Measurements from ENCODE around the gene NEXMIF. TPM values are rescaled to one million over a fixed set of nuclear protein-coding genes. Genes with fewer than 3 reads are reported as not detected.

The NEXMIF gene
- total RNA-seq, 1 experiment from 2014 or later: not detected

DNA sequence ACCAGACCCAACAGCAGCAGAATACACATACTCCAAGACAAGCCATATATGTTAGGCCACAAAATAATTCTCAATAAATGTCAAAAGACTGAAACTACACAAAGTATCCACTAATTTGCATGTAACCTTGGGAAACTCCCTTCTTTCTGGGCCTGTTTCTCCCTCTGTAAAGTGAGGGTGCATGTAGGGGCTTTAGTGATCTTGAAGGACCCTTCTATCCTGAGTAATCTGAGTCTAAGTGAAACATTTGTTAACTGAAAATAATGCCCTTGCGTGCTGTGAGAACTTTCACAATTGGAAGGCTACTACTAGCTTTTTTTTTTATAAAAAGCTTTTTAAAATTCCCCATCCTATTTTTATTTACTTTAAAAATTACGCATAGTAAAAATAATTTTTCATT lies 125.2 kb downstream of the NEXMIF start:
- Histone ChIP-seq H3K4me1 (ENCODE audit: control insufficient read depth, insufficient read depth, low read length) (no peaks in the 10 kb centered on the region), H3K4me3 (ENCODE audit: low read depth in 2 of 2, low read length in 2 of 2) (no peak overlapping the region), H3K27me3 (ENCODE audit: control insufficient read depth, insufficient read depth, low read length) (no peaks in the 10 kb centered on the region), H3K9me3 (ENCODE audit: control insufficient read depth, insufficient read depth, low read depth, low read length) (no peaks in the 10 kb centered on the region), H3K27ac (ENCODE audit: low read length) (no peak overlapping the region), H3K36me3 (ENCODE audit: control insufficient read depth, insufficient read depth, low read length) (no peaks in the 10 kb centered on the region)
- no TSS peak for BruUV-seq (replicated peaks)
- intact Hi-C loops (cut with micrococcal nuclease; ENCODE audit: unreplicated experiment): no loop called here
- no peak for DNase-seq (ENCODE audit: low read depth, low spot score)
- TF ChIP-seq, protein P1, sequence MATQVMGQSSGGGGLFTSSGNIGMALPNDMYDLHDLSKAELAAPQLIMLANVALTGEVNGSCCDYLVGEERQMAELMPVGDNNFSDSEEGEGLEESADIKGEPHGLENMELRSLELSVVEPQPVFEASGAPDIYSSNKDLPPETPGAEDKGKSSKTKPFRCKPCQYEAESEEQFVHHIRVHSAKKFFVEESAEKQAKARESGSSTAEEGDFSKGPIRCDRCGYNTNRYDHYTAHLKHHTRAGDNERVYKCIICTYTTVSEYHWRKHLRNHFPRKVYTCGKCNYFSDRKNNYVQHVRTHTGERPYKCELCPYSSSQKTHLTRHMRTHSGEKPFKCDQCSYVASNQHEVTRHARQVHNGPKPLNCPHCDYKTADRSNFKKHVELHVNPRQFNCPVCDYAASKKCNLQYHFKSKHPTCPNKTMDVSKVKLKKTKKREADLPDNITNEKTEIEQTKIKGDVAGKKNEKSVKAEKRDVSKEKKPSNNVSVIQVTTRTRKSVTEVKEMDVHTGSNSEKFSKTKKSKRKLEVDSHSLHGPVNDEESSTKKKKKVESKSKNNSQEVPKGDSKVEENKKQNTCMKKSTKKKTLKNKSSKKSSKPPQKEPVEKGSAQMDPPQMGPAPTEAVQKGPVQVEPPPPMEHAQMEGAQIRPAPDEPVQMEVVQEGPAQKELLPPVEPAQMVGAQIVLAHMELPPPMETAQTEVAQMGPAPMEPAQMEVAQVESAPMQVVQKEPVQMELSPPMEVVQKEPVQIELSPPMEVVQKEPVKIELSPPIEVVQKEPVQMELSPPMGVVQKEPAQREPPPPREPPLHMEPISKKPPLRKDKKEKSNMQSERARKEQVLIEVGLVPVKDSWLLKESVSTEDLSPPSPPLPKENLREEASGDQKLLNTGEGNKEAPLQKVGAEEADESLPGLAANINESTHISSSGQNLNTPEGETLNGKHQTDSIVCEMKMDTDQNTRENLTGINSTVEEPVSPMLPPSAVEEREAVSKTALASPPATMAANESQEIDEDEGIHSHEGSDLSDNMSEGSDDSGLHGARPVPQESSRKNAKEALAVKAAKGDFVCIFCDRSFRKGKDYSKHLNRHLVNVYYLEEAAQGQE (IDR thresholded peaks at IDR 0.05; ENCODE audit: insufficient read depth in 1 of 2, low read depth in 2 of 2, low read length in 1 of 2): no peak
- TF ChIP-seq, protein P2, sequence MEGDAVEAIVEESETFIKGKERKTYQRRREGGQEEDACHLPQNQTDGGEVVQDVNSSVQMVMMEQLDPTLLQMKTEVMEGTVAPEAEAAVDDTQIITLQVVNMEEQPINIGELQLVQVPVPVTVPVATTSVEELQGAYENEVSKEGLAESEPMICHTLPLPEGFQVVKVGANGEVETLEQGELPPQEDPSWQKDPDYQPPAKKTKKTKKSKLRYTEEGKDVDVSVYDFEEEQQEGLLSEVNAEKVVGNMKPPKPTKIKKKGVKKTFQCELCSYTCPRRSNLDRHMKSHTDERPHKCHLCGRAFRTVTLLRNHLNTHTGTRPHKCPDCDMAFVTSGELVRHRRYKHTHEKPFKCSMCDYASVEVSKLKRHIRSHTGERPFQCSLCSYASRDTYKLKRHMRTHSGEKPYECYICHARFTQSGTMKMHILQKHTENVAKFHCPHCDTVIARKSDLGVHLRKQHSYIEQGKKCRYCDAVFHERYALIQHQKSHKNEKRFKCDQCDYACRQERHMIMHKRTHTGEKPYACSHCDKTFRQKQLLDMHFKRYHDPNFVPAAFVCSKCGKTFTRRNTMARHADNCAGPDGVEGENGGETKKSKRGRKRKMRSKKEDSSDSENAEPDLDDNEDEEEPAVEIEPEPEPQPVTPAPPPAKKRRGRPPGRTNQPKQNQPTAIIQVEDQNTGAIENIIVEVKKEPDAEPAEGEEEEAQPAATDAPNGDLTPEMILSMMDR (IDR thresholded peaks at IDR 0.05): no peak
- TF ChIP-seq SIN3A (IDR thresholded peaks at IDR 0.05; ENCODE audit: borderline replicate concordance, insufficient read depth, low read depth, low read length) (no peak), POLR2AphosphoS5 (IDR thresholded peaks at IDR 0.05; ENCODE audit: low read depth, low read length) (no peak), TCF7L2 (IDR thresholded peaks at IDR 0.05; ENCODE audit: low read depth, low read length) (no peak)
- no peak for ATAC-seq
- in situ Hi-C loops (cut with HindIII; ENCODE audit: low pct_unique_long_range_greater_than_20kb, low sequenced_read_pairs): no loop called here
- CTCF ChIA-PET: no interaction called here
- POLR2A ChIA-PET: no interaction called here

DNA sequence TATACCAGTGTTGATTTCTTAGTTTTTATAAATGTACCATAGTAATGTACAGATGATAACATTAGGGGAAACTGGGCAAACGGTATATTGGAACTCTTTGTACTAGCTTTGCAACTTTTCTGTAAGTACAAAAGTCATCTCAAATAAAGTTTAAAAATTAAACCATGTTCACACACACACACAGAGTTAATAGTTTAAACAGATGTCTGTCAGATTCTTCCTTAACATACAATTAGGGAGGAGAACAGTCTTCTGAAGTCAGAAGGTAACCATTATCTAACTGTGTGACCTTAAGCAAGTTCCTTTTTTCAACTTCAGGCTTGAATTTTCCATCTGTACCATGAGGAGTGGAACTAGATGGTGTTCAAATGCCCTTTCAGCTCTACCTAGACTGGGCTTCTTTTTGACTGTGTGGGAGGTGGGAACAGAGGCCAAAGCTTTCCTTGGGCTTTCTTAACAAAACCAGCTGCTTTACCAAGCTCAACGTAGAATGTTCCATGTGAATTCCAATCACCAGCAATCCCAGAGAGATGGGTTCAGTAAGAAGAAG lies 127.8 kb downstream of the NEXMIF start:
- no peaks in the 10 kb centered on the region for H3K36me3 ChIP-seq (ENCODE audit: control insufficient read depth, insufficient read depth, low read length)
- in situ Hi-C loops (cut with HindIII; ENCODE audit: low pct_unique_long_range_greater_than_20kb, low sequenced_read_pairs): no loop called here
- H3K27ac ChIP-seq (ENCODE audit: low read length): no peak overlapping the region
- no peak overlapping the region for H3K4me3 ChIP-seq (ENCODE audit: low read depth in 2 of 2, low read length in 2 of 2)
- no peak for DNase-seq (ENCODE audit: low read depth, low spot score)
- ATAC-seq: no peak
- no peaks in the 10 kb centered on the region for H3K27me3 ChIP-seq (ENCODE audit: control insufficient read depth, insufficient read depth, low read length)
- no peaks in the 10 kb centered on the region for H3K4me1 ChIP-seq (ENCODE audit: control insufficient read depth, insufficient read depth, low read length)
- BruUV-seq (replicated peaks): no TSS peak
- ChIA-PET CTCF (no interaction called here), POLR2A (no interaction called here)
- intact Hi-C loops (cut with micrococcal nuclease; ENCODE audit: unreplicated experiment): no loop called here
- TF ChIP-seq SIN3A (IDR thresholded peaks at IDR 0.05; ENCODE audit: borderline replicate concordance, insufficient read depth, low read depth, low read length) (no peak), TCF7L2 (IDR thresholded peaks at IDR 0.05; ENCODE audit: low read depth, low read length) (no peak)
- no peaks in the 10 kb centered on the region for H3K9me3 ChIP-seq (ENCODE audit: control insufficient read depth, insufficient read depth, low read depth, low read length)

DNA sequence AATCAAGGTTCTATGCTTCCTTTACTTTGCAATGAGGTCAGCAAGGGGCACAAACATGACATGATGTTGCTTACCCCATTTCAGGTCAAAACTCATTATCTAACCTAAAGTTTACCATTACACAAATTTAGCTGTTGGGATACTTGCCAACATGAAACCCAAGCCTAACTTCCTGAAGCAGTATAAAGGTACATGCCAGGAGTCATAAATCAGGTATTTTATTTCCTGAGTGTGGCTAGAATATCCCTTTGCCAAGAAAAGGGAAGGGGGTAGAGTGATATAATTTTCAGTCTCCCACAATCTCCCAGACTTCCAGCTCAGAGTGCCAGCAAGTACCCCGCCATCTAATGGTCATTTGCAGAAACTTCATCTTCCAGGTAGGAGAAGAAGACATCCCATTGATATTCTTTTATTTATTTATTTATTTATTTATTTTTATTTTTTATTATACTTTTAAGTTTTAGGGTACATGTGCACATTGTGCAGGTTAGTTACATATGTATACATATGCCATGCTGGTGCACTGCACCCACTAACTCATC lies 136.6 kb downstream of the NEXMIF start:
- no peak for DNase-seq (ENCODE audit: low read depth, low spot score)
- H3K9me3 ChIP-seq (ENCODE audit: control insufficient read depth, insufficient read depth, low read depth, low read length): no peaks in the 10 kb centered on the region
- no peaks in the 10 kb centered on the region for H3K4me1 ChIP-seq (ENCODE audit: control insufficient read depth, insufficient read depth, low read length)
- intact Hi-C loops (cut with micrococcal nuclease; ENCODE audit: unreplicated experiment) (no loop called here), in situ Hi-C loops (cut with HindIII; ENCODE audit: low pct_unique_long_range_greater_than_20kb, low sequenced_read_pairs) (no loop called here)
- ATAC-seq: no peak
- no peak overlapping the region for H3K4me3 ChIP-seq (ENCODE audit: low read depth in 2 of 2, low read length in 2 of 2)
- ChIA-PET POLR2A (no interaction called here), CTCF (no interaction called here)
- no peaks in the 10 kb centered on the region for H3K27me3 ChIP-seq (ENCODE audit: control insufficient read depth, insufficient read depth, low read length)
- H3K36me3 ChIP-seq (ENCODE audit: control insufficient read depth, insufficient read depth, low read length): no peaks in the 10 kb centered on the region
- TF ChIP-seq, protein P2 (IDR thresholded peaks at IDR 0.05): no peak; the same call in 1 of the 2 replicates
- TF ChIP-seq TCF7L2 (IDR thresholded peaks at IDR 0.05; ENCODE audit: low read depth, low read length) (no peak), POLR2AphosphoS5 (IDR thresholded peaks at IDR 0.05; ENCODE audit: low read depth, low read length) (no peak), SIN3A (IDR thresholded peaks at IDR 0.05; ENCODE audit: borderline replicate concordance, insufficient read depth, low read depth, low read length) (no peak)
- TF ChIP-seq, protein P1 (IDR thresholded peaks at IDR 0.05; ENCODE audit: insufficient read depth in 1 of 2, low read depth in 2 of 2, low read length in 1 of 2): no peak
- no TSS peak for BruUV-seq (replicated peaks)
- H3K27ac ChIP-seq (ENCODE audit: low read length): no peak overlapping the region
